Thyroid gland (tissue), 4 donors: ENCODE results near the gene DNM2. TPM values are rescaled to one million over a fixed set of nuclear protein-coding genes. Genes with fewer than 3 reads are reported as not detected.
A peak's percentile ranks its signal among the peaks of the same experiment; 100 is the strongest.

ENCODE experiments used
- DNase-seq, 2 donors: peaks; one replicate each; pipeline ENCODE4 v3.0.0-alpha.2; 2019
- H3K27ac ChIP-seq, 3 donors: fragments of 200-600 bp; sonication (generic); 1 replicate in 2 of 3; 2 replicates in 1 of 3; pipeline ENCODE4 v1.5.1; 2016 to 2019; ENCODE audit warnings: mild to moderate bottlenecking in 1 of 3, moderate library complexity in 1 of 3
- H3K27me3 ChIP-seq: fragments of 200-600 bp; sonication (generic); one replicate; pipeline ENCODE4 v1.5.1; 2019
- H3K36me3 ChIP-seq, 2 donors: fragments of 200-600 bp; sonication (generic); one replicate each; pipeline ENCODE4 v1.5.1; 2016 to 2019
- H3K4me1 ChIP-seq, 2 donors: fragments of 200-600 bp; sonication (generic); one replicate each; pipeline ENCODE4 v1.5.1; 2017 to 2019
- H3K4me3 ChIP-seq, 3 donors: fragments of 200-600 bp; sonication (generic); replicated peaks in 1 of 3; 1 replicate in 2 of 3; 2 replicates in 1 of 3; pipeline ENCODE4 v1.5.1; 2016; ENCODE audit warnings: mild to moderate bottlenecking in 1 of 3
- H3K9me3 ChIP-seq: fragments of 200-600 bp; sonication (generic); one replicate; pipeline ENCODE4 v1.5.1; 2017
- CTCF ChIP-seq, 6 experiments: fragments of 200-600 bp in 3 of 6; fragments of 450-650 bp in 3 of 6; sonication (generic) in 3 of 6; IDR thresholded peaks; one replicate each; pipeline ENCODE4 v1.5.1; 2016 to 2019; ENCODE audit warnings: antibody characterized with exemption in 6 of 6, mild to moderate bottlenecking in 2 of 6, inconsistent platforms in 1 of 6, moderate library complexity in 1 of 6
- POLR2A ChIP-seq, 2 donors: fragments of 450-650 bp; IDR thresholded peaks; one replicate each; pipeline ENCODE4 v1.6.1; 2017; ENCODE audit warnings: antibody characterized with exemption in 2 of 2, mild to moderate bottlenecking in 2 of 2, moderate library complexity in 1 of 2
- WGBS, 2 donors: methylation state at CpG; one replicate each; pipeline ENCODE4 v1.1.5; 2017; 5-methylcytosine and 5-hydroxymethylcytosine counted together
- intact Hi-C: fragments of 100-400 bp; cut with DNase I; formaldehyde crosslinking; loops from one replicate; pipeline ENCODE4 v1.15.1; 2023
- total RNA-seq, 4 donors: library from RNA; depleted of rRNA; stranded (reverse); fragments of >200 nt; gene quantifications; one replicate each; pipeline ENCODE4 v1.2.3, GENCODE V29; 2016

The DNM2 gene
- total RNA-seq, 4 donors from 2014 or later: 95.1 to 155 (median 120) TPM

- peaks cover 31 to 41% of the 10 kb centered on the region in 2 donors for H3K36me3 ChIP-seq
- DNase-seq: no peak
- H3K4me1 ChIP-seq: peaks cover 6 to 7% of the 10 kb centered on the region in 2 donors
- H3K27ac ChIP-seq: no peak overlapping the region
- 82 to 85% methylated on average over 24 of the region's 28 CpGs for whole genome bisulfite sequencing, 2 donors
- TF ChIP-seq POLR2A (IDR thresholded peaks at IDR 0.05) (no peak), CTCF (IDR thresholded peaks at IDR 0.05) (no peak)
- intact Hi-C loops: no loop called here
- H3K4me3 ChIP-seq: no peak overlapping the region
- H3K27me3 ChIP-seq: no peaks in the 10 kb centered on the region
- H3K9me3 ChIP-seq: no peaks in the 10 kb centered on the region
Observed at GRCh38 chr19:10831987-10832938, 114.4 kb downstream of the DNM2 start.

DNA sequence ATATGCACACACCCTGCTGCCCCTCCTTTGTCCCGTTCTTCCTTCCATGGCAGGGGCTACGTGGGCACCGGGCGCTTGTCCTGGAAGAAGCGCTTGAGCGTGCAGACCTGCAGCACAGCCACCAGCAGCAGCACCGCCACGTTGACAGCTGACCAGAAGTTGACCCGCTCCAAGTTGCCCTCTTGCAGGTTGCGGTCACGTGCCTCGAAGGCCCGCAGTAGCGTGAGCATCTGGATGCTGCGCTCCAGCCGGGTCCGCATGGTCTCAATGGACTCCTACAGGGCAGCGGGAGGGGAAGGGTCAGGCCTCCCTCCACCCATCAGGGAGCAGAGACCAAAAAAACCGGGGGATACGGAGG, 115.0 kb downstream of the DNM2 start:
- TF ChIP-seq POLR2A (IDR thresholded peaks at IDR 0.05) (no peak), CTCF (IDR thresholded peaks at IDR 0.05) (no peak)
- Histone ChIP-seq H3K27ac (no peak overlapping the region), H3K27me3 (no peaks in the 10 kb centered on the region), H3K36me3 (peaks cover 25 to 41% of the 10 kb centered on the region in 2 donors), H3K9me3 (no peaks in the 10 kb centered on the region), H3K4me3 (no peak overlapping the region), H3K4me1 (peaks cover 6 to 7% of the 10 kb centered on the region in 2 donors)
- no peak for DNase-seq
- intact Hi-C loops: no loop called here
- 65 to 85% methylated on average over 2 to 13 of the region's 20 CpGs for WGBS, 2 donors

DNA sequence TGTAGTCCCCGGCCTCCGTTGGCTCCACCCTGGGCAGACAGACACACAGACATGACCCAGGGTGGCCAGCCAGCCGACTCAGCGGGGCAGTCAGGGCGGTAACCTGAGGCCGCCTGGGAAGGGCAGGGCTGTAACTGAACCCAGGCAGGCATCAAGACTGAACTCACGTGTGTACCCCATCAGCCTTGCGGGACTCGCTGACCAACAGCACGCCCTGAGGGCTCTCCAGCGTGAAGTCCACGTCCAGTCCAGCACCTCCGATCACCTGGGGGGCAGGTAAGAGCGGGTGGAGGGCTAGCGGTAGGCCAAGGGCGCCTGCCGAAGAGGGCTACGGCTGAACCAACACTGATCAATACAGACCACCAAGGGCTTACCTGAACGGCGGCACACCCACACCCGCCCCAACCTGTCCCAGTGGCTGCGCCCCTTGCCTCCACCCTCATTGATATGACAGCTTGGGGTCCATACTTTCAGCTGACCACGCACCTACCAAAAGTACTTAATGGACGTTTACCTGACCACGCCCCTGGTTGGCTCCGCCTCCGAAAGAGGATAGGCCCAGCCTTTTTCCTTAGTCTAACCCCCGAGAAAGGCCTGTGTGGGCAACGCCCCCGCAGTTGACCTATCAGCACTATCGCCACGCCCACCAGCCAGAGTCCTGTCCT, 117.3 kb downstream of the DNM2 start:
- H3K36me3 ChIP-seq: peaks cover 16 to 27% of the 10 kb centered on the region in 2 donors
- H3K27ac ChIP-seq: peak overlapping the region; percentile 5 to 99 (median 97)
- intact Hi-C loops: no loop called here
- H3K4me3 ChIP-seq: peak overlapping the region in 1 of 3 donors; percentile 76
- WGBS, 2 donors: 39 to 42% methylated on average over 22 to 26 of the region's 32 CpGs
- H3K9me3 ChIP-seq: no peaks in the 10 kb centered on the region
- H3K27me3 ChIP-seq: no peaks in the 10 kb centered on the region
- no peak for TF ChIP-seq POLR2A (IDR thresholded peaks at IDR 0.05)
- no peak for TF ChIP-seq CTCF (IDR thresholded peaks at IDR 0.05)
- peaks cover 6 to 7% of the 10 kb centered on the region in 2 donors for H3K4me1 ChIP-seq
- peak in 1 of 2 donors; percentile 25 for DNase-seq

DNA sequence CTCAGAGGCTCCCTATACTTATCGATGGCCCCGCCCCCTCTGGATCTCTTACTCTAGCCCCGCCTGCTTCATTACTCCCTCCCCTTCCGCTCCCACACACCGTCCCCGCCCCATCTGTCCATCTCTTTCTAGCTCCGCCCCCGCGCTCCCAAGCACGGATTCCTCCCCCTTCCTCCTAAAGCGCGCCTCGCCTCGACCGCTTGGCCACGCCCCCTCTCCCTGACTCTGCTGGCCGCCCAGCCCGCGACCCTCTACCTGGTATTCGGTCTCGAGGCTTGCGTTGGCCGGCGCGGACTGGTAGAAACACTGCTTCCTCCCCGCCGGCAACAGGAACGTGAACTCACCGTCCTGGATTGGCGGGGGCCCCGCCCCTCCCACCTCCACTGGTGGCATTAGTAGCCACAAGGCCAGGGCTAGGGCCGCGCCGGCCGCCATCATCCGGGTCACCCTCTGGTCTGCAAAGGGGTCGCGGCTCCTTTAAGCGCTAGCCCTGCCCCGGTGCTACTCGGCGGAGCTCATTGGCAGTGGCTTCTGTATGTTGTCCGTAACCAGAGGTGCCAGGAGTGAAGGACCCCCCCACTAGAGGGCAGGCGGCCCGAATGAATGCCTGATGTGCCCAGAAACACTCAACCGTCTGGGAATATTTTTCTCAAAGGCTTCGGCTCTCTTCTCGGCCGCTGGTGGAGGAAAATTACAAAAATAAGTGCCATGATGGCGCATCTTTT, 118.0 kb downstream of the DNM2 start, which contains the start of gene TMED1:
Gene TMED1, minus strand, starts transcription at position 459 of the 725 bp plus-strand sequence. Its CDS starts 21 bp downstream, at position 438.
- DNase-seq: peak; percentile 100
- intact Hi-C loops: no loop called here
- H3K9me3 ChIP-seq: no peaks in the 10 kb centered on the region
- no peaks in the 10 kb centered on the region for H3K27me3 ChIP-seq
- TF ChIP-seq CTCF (IDR thresholded peaks at IDR 0.05) (peak in 5 of 6 experiments; percentile 11 to 44 (median 27)), POLR2A (IDR thresholded peaks at IDR 0.05) (peak in 1 of 2 donors; percentile 67)
- peaks cover 6 to 7% of the 10 kb centered on the region in 2 donors for H3K4me1 ChIP-seq
- peak within 1 kb of the TSS; percentile 97 to 99 (median 99) for H3K27ac ChIP-seq
- peaks cover 16 to 22% of the 10 kb centered on the region in 2 donors for H3K36me3 ChIP-seq
- 0 to 1% methylated on average over 30 to 35 of the region's 50 CpGs for WGBS, 2 donors
- peak within 1 kb of the TSS; percentile 63 to 76 (median 73) for H3K4me3 ChIP-seq
